Measurements from ENCODE around the gene LBHD2.

Gene LBHD2

DNA sequence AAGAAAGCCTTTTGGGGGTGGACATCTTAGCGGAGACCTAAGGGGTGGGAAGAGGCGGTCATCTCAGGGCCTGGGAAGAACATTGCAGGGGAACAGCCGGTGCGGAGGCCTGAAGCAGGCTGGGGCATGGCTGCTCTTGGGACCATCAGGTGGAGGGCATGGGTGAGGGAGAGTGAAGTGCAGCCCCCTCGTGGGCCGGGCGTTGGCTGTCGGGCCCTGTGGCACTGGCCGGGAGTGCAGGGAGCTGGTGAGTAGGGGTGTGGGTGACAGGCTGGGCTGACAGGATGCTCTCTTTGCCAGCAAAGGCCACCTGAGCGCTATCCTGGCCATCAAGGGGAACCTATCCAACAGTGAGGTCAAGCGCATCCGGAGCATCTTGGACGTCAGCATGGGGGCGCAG, 50.9 kb downstream of the LBHD2 start:
- no peak for DNase-seq

DNA sequence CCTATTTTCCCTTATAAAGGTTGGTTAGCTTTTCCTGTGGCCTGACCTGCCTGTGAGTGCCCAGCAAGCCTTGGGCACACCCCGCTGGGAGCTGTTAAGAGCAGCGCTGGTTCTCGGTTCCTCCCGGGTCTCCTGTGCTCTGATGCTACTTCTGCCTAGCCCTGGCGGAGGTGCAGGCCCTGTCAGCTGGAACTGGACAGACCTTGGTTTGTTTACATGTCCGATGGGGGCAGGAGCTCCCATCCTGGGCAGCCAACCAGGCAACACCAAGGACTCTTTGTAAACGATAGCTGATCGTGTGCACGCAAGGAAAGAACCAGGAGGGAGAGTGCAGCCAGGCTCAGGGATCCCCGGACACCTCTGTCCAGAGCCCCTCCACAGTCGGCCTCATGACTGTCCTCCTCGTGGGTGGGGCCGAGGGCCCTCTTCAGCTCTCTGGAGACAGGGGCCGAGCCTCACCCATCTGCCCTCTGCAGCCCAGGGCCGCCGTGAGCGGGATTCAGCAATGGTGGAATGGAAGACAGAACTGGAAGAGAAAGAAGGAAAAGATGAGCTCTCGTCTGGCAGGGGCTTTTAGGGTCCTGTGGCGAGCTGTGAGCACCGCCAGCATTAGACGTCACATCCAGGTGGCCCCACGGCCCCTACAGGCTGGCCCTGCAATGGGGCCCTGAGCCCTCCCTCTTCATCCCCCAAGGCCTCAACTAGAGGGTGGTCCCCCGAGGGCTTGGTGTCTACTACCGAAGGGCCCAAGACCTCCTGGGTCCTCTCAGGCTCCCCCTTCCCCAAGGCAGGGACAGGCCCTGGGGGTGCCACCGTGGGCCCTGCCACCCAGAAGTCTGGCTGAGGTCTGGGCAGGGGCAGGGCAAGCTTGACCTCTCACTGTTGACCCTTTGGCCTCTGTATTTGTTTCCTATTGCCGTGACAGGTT, 51.6 kb downstream of the LBHD2 start:
- no peak for DNase-seq

- DNase-seq, result no peak
Measured at GRCh38 chr14:103136388-103137271, 52.6 kb downstream of the LBHD2 start.

- no peak for DNase-seq
Measured at GRCh38 chr14:103137689-103138300, 53.8 kb downstream of the LBHD2 start.

- DNase-seq, result no peak
Measured at GRCh38 chr14:103138301-103139131, 54.5 kb downstream of the LBHD2 start.

- no peak for DNase-seq
Measured at GRCh38 chr14:103139132-103140025, 55.4 kb downstream of the LBHD2 start.

Measured in NCI-H2227 treated with DMSO at 0.1 percent for 48 hours (cell line).